ENCODE data around the gene ATP9A.

Gene ATP9A

GRCh38 chr20:51597389-51598231, 170.6 kb downstream of the ATP9A start:
- no peaks in the 10 kb centered on the region for H3K9me2 ChIP-seq (ENCODE audit: low read depth, low read length)
- H2AFZ ChIP-seq (ENCODE audit: low read length): no peak overlapping the region
- H3K4me1 ChIP-seq (ENCODE audit: insufficient read depth, low read length, severe bottlenecking): peaks cover 48% of the 10 kb centered on the region
- H3K36me3 ChIP-seq (ENCODE audit: insufficient read depth, low read length): no peaks in the 10 kb centered on the region
- H3K4me2 ChIP-seq (ENCODE audit: low read length): no peak overlapping the region
- no peak overlapping the region for H3K27ac ChIP-seq (ENCODE audit: low read depth, low read length, poor library complexity, severe bottlenecking)
- no peaks in the 10 kb centered on the region for H3K9me3 ChIP-seq (ENCODE audit: low read length)
- H3K79me2 ChIP-seq (ENCODE audit: insufficient read depth, low read length): no peaks in the 10 kb centered on the region
- no peak overlapping the region for H3K9ac ChIP-seq (ENCODE audit: low read length)
- TF ChIP-seq, protein P1, sequence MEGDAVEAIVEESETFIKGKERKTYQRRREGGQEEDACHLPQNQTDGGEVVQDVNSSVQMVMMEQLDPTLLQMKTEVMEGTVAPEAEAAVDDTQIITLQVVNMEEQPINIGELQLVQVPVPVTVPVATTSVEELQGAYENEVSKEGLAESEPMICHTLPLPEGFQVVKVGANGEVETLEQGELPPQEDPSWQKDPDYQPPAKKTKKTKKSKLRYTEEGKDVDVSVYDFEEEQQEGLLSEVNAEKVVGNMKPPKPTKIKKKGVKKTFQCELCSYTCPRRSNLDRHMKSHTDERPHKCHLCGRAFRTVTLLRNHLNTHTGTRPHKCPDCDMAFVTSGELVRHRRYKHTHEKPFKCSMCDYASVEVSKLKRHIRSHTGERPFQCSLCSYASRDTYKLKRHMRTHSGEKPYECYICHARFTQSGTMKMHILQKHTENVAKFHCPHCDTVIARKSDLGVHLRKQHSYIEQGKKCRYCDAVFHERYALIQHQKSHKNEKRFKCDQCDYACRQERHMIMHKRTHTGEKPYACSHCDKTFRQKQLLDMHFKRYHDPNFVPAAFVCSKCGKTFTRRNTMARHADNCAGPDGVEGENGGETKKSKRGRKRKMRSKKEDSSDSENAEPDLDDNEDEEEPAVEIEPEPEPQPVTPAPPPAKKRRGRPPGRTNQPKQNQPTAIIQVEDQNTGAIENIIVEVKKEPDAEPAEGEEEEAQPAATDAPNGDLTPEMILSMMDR (IDR thresholded peaks at IDR 0.05; ENCODE audit: low read length): no peak
- TF ChIP-seq EZH2 (IDR thresholded peaks at IDR 0.05; ENCODE audit: borderline replicate concordance, low read length): no peak
- peaks cover 18% of the 10 kb centered on the region for H3K27me3 ChIP-seq (ENCODE audit: insufficient read depth, low read length)
- no peaks in the 10 kb centered on the region for H4K20me1 ChIP-seq (ENCODE audit: insufficient read depth, low read length)
- no peak overlapping the region for H3K4me3 ChIP-seq (ENCODE audit: low read depth, low read length, poor library complexity, severe bottlenecking)
- no peaks in the 10 kb centered on the region for H3F3A ChIP-seq (ENCODE audit: insufficient read depth, low read length)

DNA sequence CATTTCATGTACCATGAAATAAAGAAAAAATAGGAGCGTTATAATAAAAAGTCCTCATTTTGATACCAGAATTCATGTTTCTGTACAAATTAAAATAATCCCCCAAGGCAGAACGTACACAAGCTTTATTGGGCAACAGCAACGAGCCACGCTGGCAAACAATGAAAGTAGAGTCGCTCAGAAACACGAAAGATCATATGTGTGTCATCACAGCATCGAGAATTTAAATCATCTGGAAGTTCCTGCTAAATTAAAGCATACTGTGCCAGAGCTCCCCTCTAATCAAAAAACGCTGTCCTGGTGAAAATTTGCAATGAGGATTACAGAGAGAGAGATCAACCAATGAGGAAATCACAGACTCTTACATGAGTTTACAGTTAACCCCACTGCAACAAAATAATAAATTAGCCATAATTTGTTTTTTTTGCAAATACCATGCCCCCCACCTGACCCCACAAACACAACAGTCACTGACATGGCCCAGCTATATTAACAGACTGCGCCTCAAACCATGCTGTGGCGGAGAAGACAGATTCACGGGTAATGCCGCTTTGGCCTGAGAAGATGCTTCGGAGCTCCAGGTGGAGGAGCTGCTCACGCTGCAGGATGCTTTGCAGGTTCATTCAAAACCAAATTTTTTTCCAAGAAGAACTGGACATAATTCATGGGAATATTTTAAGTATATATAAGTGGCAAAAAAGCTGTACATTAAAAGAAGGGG, 171.4 kb downstream of the ATP9A start:
- no peak overlapping the region for H3K9ac ChIP-seq (ENCODE audit: low read length)
- H2AFZ ChIP-seq (ENCODE audit: low read length): no peak overlapping the region
- H3K27ac ChIP-seq (ENCODE audit: low read depth, low read length, poor library complexity, severe bottlenecking): no peak overlapping the region
- H3K4me3 ChIP-seq (ENCODE audit: low read depth, low read length, poor library complexity, severe bottlenecking): no peak overlapping the region
- TF ChIP-seq, protein P1 (IDR thresholded peaks at IDR 0.05; ENCODE audit: low read length): no peak
- no peak for TF ChIP-seq EZH2 (IDR thresholded peaks at IDR 0.05; ENCODE audit: borderline replicate concordance, low read length)
- no peaks in the 10 kb centered on the region for H3K9me2 ChIP-seq (ENCODE audit: low read depth, low read length)
- no peaks in the 10 kb centered on the region for H4K20me1 ChIP-seq (ENCODE audit: insufficient read depth, low read length)
- no peaks in the 10 kb centered on the region for H3K9me3 ChIP-seq (ENCODE audit: low read length)
- H3K79me2 ChIP-seq (ENCODE audit: insufficient read depth, low read length): no peaks in the 10 kb centered on the region
- H3K4me2 ChIP-seq (ENCODE audit: low read length): no peak overlapping the region
- H3F3A ChIP-seq (ENCODE audit: insufficient read depth, low read length): no peaks in the 10 kb centered on the region
- peaks cover 12% of the 10 kb centered on the region for H3K27me3 ChIP-seq (ENCODE audit: insufficient read depth, low read length)
- no peaks in the 10 kb centered on the region for H3K36me3 ChIP-seq (ENCODE audit: insufficient read depth, low read length)
- peaks cover 48% of the 10 kb centered on the region for H3K4me1 ChIP-seq (ENCODE audit: insufficient read depth, low read length, severe bottlenecking)

GRCh38 chr20:51595744-51596143, 172.4 kb downstream of the ATP9A start:
- H3F3A ChIP-seq (ENCODE audit: insufficient read depth, low read length): no peaks in the 10 kb centered on the region
- TF ChIP-seq EZH2 (IDR thresholded peaks at IDR 0.05; ENCODE audit: borderline replicate concordance, low read length): no peak
- TF ChIP-seq, protein P1 (IDR thresholded peaks at IDR 0.05; ENCODE audit: low read length): no peak
- no peaks in the 10 kb centered on the region for H3K36me3 ChIP-seq (ENCODE audit: insufficient read depth, low read length)
- no peaks in the 10 kb centered on the region for H3K9me2 ChIP-seq (ENCODE audit: low read depth, low read length)
- peak overlapping the region; percentile 69 for H3K27ac ChIP-seq (ENCODE audit: low read depth, low read length, poor library complexity, severe bottlenecking)
- H3K9ac ChIP-seq (ENCODE audit: low read length): no peak overlapping the region; the same call in 1 of the 2 replicates
- no peaks in the 10 kb centered on the region for H3K9me3 ChIP-seq (ENCODE audit: low read length)
- H4K20me1 ChIP-seq (ENCODE audit: insufficient read depth, low read length): no peaks in the 10 kb centered on the region
- H2AFZ ChIP-seq (ENCODE audit: low read length): no peak overlapping the region
- H3K4me2 ChIP-seq (ENCODE audit: low read length): peak overlapping the region; percentile 8; the same call in 1 of the 2 replicates
- H3K4me1 ChIP-seq (ENCODE audit: insufficient read depth, low read length, severe bottlenecking): peaks cover 48% of the 10 kb centered on the region
- no peak overlapping the region for H3K4me3 ChIP-seq (ENCODE audit: low read depth, low read length, poor library complexity, severe bottlenecking)
- peaks cover 12% of the 10 kb centered on the region for H3K27me3 ChIP-seq (ENCODE audit: insufficient read depth, low read length)
- H3K79me2 ChIP-seq (ENCODE audit: insufficient read depth, low read length): no peaks in the 10 kb centered on the region
